OCI-M2 (cell line): ENCODE results near the gene NHSL2.

Experiments
- DNase-seq: peaks from one replicate; lab custom pipeline; 2025; ENCODE audit not compliant: unreplicated experiment; lab: John Stamatoyannopoulos, UW

NHSL2 gene

GRCh38 chrX:72126048-72126415 is 215.4 kb downstream of the NHSL2 start:
- no peak for DNase-seq

- DNase-seq: peak; percentile 53
Observed at GRCh38 chrX:72126539-72127140, 216.0 kb downstream of the NHSL2 start.

- no peak for DNase-seq
Observed at GRCh38 chrX:72127332-72127731, 216.7 kb downstream of the NHSL2 start.

- DNase-seq: no peak
Observed at GRCh38 chrX:72128183-72128834, 217.7 kb downstream of the NHSL2 start.

- no peak for DNase-seq
Observed at GRCh38 chrX:72128881-72129280, 218.2 kb downstream of the NHSL2 start.

GRCh38 chrX:72129661-72130060 is 219.0 kb downstream of the NHSL2 start:
- no peak for DNase-seq

GRCh38 chrX:72130156-72130761 is 219.6 kb downstream of the NHSL2 start:
- no peak for DNase-seq

GRCh38 chrX:72130762-72131250 is 220.2 kb downstream of the NHSL2 start:
- no peak for DNase-seq

GRCh38 chrX:72131317-72132294 is 221.0 kb downstream of the NHSL2 start, which contains the start of gene RTL5:
Gene RTL5 (minus strand): TSS chrX:72131915.
- no peak for DNase-seq

- DNase-seq: no peak
Observed at GRCh38 chrX:72132456-72132855, 221.8 kb downstream of the NHSL2 start.

GRCh38 chrX:72133851-72134546 is 223.4 kb downstream of the NHSL2 start:
- no peak for DNase-seq

GRCh38 chrX:72137846-72138495 is 227.3 kb downstream of the NHSL2 start:
- no peak for DNase-seq

GRCh38 chrX:72139538-72139937 is 228.9 kb downstream of the NHSL2 start:
- DNase-seq: no peak

GRCh38 chrX:72141372-72142004 is 230.8 kb downstream of the NHSL2 start:
- no peak for DNase-seq

GRCh38 chrX:72142094-72142793 is 231.6 kb downstream of the NHSL2 start:
- DNase-seq: no peak

- no peak for DNase-seq
Observed at GRCh38 chrX:72142794-72143608, 232.4 kb downstream of the NHSL2 start.

- DNase-seq: no peak
Observed at GRCh38 chrX:72143609-72143907, 232.9 kb downstream of the NHSL2 start.

GRCh38 chrX:72145181-72145580 is 234.5 kb downstream of the NHSL2 start:
- no peak for DNase-seq
